IMR-90 (cell line): ENCODE measurements around the gene AMBRA1. TPM values are rescaled to one million over a fixed set of nuclear protein-coding genes. Genes with fewer than 3 reads are reported as not detected.
A peak's percentile ranks its signal among the peaks of the same experiment; 100 is the strongest.

ENCODE experiments used
- ATAC-seq: fragments of 200-7000 bp; cut with Tn5 transposase; 2 replicates; pipeline ENCODE4 v1.9.1; 2020; ENCODE audit warnings: low read depth, mild to moderate bottlenecking, moderate library complexity
- BruUV-seq: library from RNA; stranded (reverse); fragments of 400-500 nt; replicated peaks from 2 replicates; lab custom pipeline; 2021; lab: Mats Ljungman, UMichigan
- CTCF ChIA-PET: fragments of 300-600 bp; formaldehyde crosslinking; extraction: SDS; loops from one replicate; lab custom pipeline; 2021; ENCODE audit warnings: antibody characterized with exemption; lab: Yijun Ruan, JAX
- POLR2A ChIA-PET: fragments of 300-600 bp; sonication (Branson Sonifier 250); formaldehyde crosslinking; loops from one replicate; lab custom pipeline; 2022; ENCODE audit warnings: antibody characterized with exemption; ENCODE audit not compliant: unreplicated experiment; lab: Charles Lee
- DNase-seq: peaks from one replicate; pipeline ENCODE4 v3.0.0; 2013
- H2AFZ ChIP-seq: replicated peaks from 2 replicates; pipeline ENCODE3; 2013; ENCODE audit warnings: low read length, mild to moderate bottlenecking; ENCODE audit not compliant: poor library complexity
- H2AK5ac ChIP-seq: 2 replicates; pipeline ENCODE4 v1.6.1; 2013; ENCODE audit warnings: low read depth, low read length, inconsistent platforms
- H2AK9ac ChIP-seq: replicated peaks from 2 replicates; pipeline ENCODE3; 2013; ENCODE audit warnings: mild to moderate bottlenecking, low read depth, low read length, moderate library complexity; ENCODE audit not compliant: poor library complexity
- H2BK120ac ChIP-seq: 2 replicates; pipeline ENCODE4 v1.6.1; 2013; ENCODE audit warnings: low read depth, low read length, inconsistent platforms
- H2BK15ac ChIP-seq: 3 replicates; pipeline ENCODE4 v1.6.1; 2013; ENCODE audit warnings: low read depth, low read length, inconsistent platforms
- H2BK20ac ChIP-seq: 2 replicates; pipeline ENCODE4 v1.6.1; 2013; ENCODE audit warnings: low read depth, mild to moderate bottlenecking, inconsistent platforms, low read length, moderate library complexity
- H2BK5ac ChIP-seq: 2 replicates; pipeline ENCODE4 v1.6.1; 2013; ENCODE audit warnings: mild to moderate bottlenecking, low read depth, low read length, inconsistent platforms; ENCODE audit not compliant: poor library complexity, severe bottlenecking
- H3K14ac ChIP-seq: replicated peaks from 2 replicates; pipeline ENCODE4 v1.6.1; 2013; ENCODE audit warnings: low read depth, low read length, inconsistent platforms
- H3K18ac ChIP-seq: 2 replicates; pipeline ENCODE4 v1.6.1; 2013; ENCODE audit warnings: low read depth, low read length, control low read depth
- H3K23ac ChIP-seq: 2 replicates; pipeline ENCODE4 v1.6.1; 2013; ENCODE audit warnings: low read depth, low read length, inconsistent platforms
- H3K27ac ChIP-seq: 2 replicates; pipeline ENCODE4 v1.5.1; 2013; ENCODE audit warnings: mild to moderate bottlenecking, control low read depth, low read length; ENCODE audit not compliant: insufficient read depth
- H3K27me3 ChIP-seq: 2 replicates; pipeline ENCODE4 v1.6.1; 2013; ENCODE audit warnings: low read length; ENCODE audit not compliant: control insufficient read depth, insufficient read depth
- H3K36me3 ChIP-seq: 2 replicates; pipeline ENCODE4 v1.6.1; 2013; ENCODE audit warnings: low read length, mixed read lengths; ENCODE audit not compliant: control insufficient read depth, insufficient read depth
- H3K4ac ChIP-seq: 2 replicates; pipeline ENCODE4 v1.6.1; 2013; ENCODE audit warnings: low read depth, low read length, inconsistent platforms
- H3K4me1 ChIP-seq: 2 replicates; pipeline ENCODE4 v1.6.1; 2013; ENCODE audit warnings: low read length, mixed read lengths; ENCODE audit not compliant: control insufficient read depth, insufficient read depth
- H3K4me2 ChIP-seq: 2 replicates; pipeline ENCODE4 v1.6.1; 2013; ENCODE audit warnings: low read depth, mild to moderate bottlenecking, control low read depth, low read length, moderate library complexity
- H3K4me3 ChIP-seq: 2 replicates; pipeline ENCODE4 v1.5.1; 2013; ENCODE audit warnings: low read depth, mild to moderate bottlenecking, control low read depth, low read length, moderate library complexity; ENCODE audit not compliant: insufficient read depth
- H3K56ac ChIP-seq: 2 replicates; pipeline ENCODE4 v1.6.1; 2013; ENCODE audit warnings: low read length, inconsistent platforms; ENCODE audit not compliant: insufficient read depth; ENCODE audit errors: extremely low read depth
- H3K79me1 ChIP-seq, 2 experiments: 2 replicates each; pipeline ENCODE4 v1.6.1; 2013; ENCODE audit warnings: low read length in 2 of 2, inconsistent platforms in 1 of 2, low read depth in 1 of 2
- H3K9ac ChIP-seq: 2 replicates; pipeline ENCODE4 v1.6.1; 2013; ENCODE audit warnings: low read depth, low read length, control low read depth
- H3K9me1 ChIP-seq: 2 replicates; pipeline ENCODE4 v1.6.1; 2013; ENCODE audit warnings: low read length, inconsistent platforms; ENCODE audit not compliant: insufficient read depth
- H3K9me3 ChIP-seq: 2 replicates; pipeline ENCODE4 v1.6.1; 2013; ENCODE audit warnings: low read length; ENCODE audit not compliant: control insufficient read depth, insufficient read depth
- H4K20me1 ChIP-seq: 2 replicates; pipeline ENCODE4 v1.6.1; 2013; ENCODE audit warnings: low read length, inconsistent platforms; ENCODE audit not compliant: insufficient read depth
- H4K5ac ChIP-seq: 2 replicates; pipeline ENCODE4 v1.6.1; 2013; ENCODE audit warnings: mild to moderate bottlenecking, low read depth, low read length, control low read depth
- H4K8ac ChIP-seq, 2 experiments: 2 replicates each; pipeline ENCODE4 v1.6.1; 2013; ENCODE audit warnings: low read depth in 2 of 2, low read length in 2 of 2, control low read depth in 1 of 2, inconsistent platforms in 1 of 2
- H4K91ac ChIP-seq: 2 replicates; pipeline ENCODE4 v1.6.1; 2013; ENCODE audit warnings: low read depth, low read length, inconsistent platforms; ENCODE audit not compliant: insufficient read depth
- FOS ChIP-seq: fragments of 150-350 bp; IDR thresholded peaks from 2 replicates; pipeline ENCODE4 v1.6.1; 2016; ENCODE audit warnings: low read depth, low read length
- MAFK ChIP-seq: IDR thresholded peaks from 2 replicates; pipeline ENCODE4 v1.6.1; 2012; ENCODE audit warnings: low read depth, low read length, improper control_type of control experiment
- NFE2L2 ChIP-seq: fragments of 150-350 bp; IDR thresholded peaks from 2 replicates; pipeline ENCODE4 v1.6.1; 2016; ENCODE audit warnings: low read depth, mild to moderate bottlenecking, low read length
- RAD21 ChIP-seq: IDR thresholded peaks from 2 replicates; pipeline ENCODE4 v1.6.1; 2012; ENCODE audit warnings: low read length, improper control_type of control experiment
- whole genome bisulfite sequencing, 2 experiments: methylation state at CpG; one replicate each; pipeline versions ENCODE4 v1.1.5 to v1.1.7; 2013; ENCODE audit warnings: missing lambda C conversion rate in 2 of 2; ENCODE audit not compliant: insufficient read length in 1 of 2; ENCODE audit errors: extremely low coverage in 2 of 2; 5-methylcytosine and 5-hydroxymethylcytosine counted together
- dilution Hi-C: fragments of 300-500 bp; cut with HindIII; formaldehyde crosslinking; loops from one replicate; pipeline ENCODE4 v1.14.3; 2018; ENCODE audit warnings: low sequenced_read_pairs; ENCODE audit not compliant: unreplicated experiment
- in situ Hi-C: fragments of 300-500 bp; cut with MboI; formaldehyde crosslinking; loops from 3 replicates; pipeline ENCODE4 v1.14.3; 2019; ENCODE audit warnings: low sequenced_read_pairs, inconsistent platforms, mixed read lengths
- intact Hi-C: fragments of 100-400 bp; cut with micrococcal nuclease; formaldehyde crosslinking; loops from 2 replicates; pipeline ENCODE4 v1.10.0; 2022
- polyA plus RNA-seq, 3 experiments: library from polyadenylated mRNA; depleted of rRNA; stranded (reverse); fragments of >200 nt; gene quantifications; 2 replicates each; pipeline ENCODE4 v1.2.3, GENCODE V29; 2012; ENCODE audit warnings: low replicate concordance in 1 of 3
- total RNA-seq: library from RNA; depleted of rRNA; stranded (reverse); fragments of >200 nt; gene quantifications from 2 replicates; pipeline ENCODE4 v1.2.3, GENCODE V29; 2012
- TF ChIP-seq, protein P1 (sequence below): conservative IDR thresholded peaks from 2 replicates; pipeline ENCODE4 v1.5.1; 2012; ENCODE audit warnings: mild to moderate bottlenecking, low read depth, low read length, improper control_type of control experiment

AMBRA1 gene
- total and polyA plus RNA-seq, 2 of the 4 experiments (the other 2 are of a cell fraction): 9.4 to 18.3 TPM

DNA sequence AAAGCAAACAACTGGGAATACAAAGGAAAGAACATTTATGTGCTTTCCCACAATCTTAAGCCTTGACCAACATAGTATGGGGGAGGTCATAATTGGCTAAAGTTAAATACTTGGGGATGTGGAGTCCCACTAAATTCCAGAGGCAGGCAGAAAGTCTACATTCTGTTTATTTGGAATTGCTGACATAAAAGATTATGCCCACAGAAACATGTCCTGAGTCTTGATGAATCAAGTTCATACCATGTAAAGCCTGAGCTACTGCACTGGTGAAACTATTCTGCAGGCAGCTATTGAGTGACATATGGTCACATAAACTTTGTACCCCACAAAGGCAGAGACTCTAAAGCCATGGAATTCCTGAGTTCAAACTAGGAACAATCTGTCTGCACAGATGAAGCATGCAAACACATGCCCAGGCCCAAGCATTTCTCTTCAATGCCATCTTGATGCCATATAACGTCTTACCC, 132.3 kb downstream of the AMBRA1 start:
- Histone ChIP-seq H3K79me1 (peaks cover 13 to 46% of the 10 kb centered on the region in 2 experiments), H3K4me2 (peak overlapping the region; percentile 55; the same call in 1 of the 2 replicates), H3K23ac (no peak overlapping the region), H2BK120ac (no peak overlapping the region), H3K9ac (no peak overlapping the region), H3K9me3 (no peaks in the 10 kb centered on the region), H2BK15ac (no peak overlapping the region), H3K4me1 (peaks cover 6% of the 10 kb centered on the region; the same call in 1 of the 2 replicates), H4K20me1 (peaks cover 26% of the 10 kb centered on the region), H3K18ac (no peak overlapping the region), H2AFZ (no peak overlapping the region), H2BK5ac (peak overlapping the region; percentile 23), H2BK20ac (no peak overlapping the region), H3K36me3 (no peaks in the 10 kb centered on the region), H4K8ac (no peak overlapping the region), H3K56ac (no peak overlapping the region), H3K27ac (no peak overlapping the region), H3K4me3 (no peak overlapping the region), H3K9me1 (peaks cover 9% of the 10 kb centered on the region), H3K14ac (no peak overlapping the region), H2AK9ac (no peak overlapping the region), H3K27me3 (no peaks in the 10 kb centered on the region), H4K5ac (no peak overlapping the region), H2AK5ac (no peak overlapping the region), H3K4ac (no peak overlapping the region), H4K91ac (no peak overlapping the region)
- no TSS peak for BruUV-seq
- TF ChIP-seq FOS: no peak
- no peak for TF ChIP-seq NFE2L2
- TF ChIP-seq RAD21: no peak
- TF ChIP-seq, protein P1, sequence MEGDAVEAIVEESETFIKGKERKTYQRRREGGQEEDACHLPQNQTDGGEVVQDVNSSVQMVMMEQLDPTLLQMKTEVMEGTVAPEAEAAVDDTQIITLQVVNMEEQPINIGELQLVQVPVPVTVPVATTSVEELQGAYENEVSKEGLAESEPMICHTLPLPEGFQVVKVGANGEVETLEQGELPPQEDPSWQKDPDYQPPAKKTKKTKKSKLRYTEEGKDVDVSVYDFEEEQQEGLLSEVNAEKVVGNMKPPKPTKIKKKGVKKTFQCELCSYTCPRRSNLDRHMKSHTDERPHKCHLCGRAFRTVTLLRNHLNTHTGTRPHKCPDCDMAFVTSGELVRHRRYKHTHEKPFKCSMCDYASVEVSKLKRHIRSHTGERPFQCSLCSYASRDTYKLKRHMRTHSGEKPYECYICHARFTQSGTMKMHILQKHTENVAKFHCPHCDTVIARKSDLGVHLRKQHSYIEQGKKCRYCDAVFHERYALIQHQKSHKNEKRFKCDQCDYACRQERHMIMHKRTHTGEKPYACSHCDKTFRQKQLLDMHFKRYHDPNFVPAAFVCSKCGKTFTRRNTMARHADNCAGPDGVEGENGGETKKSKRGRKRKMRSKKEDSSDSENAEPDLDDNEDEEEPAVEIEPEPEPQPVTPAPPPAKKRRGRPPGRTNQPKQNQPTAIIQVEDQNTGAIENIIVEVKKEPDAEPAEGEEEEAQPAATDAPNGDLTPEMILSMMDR: no peak
- 0 out of 2 replicates have a peak, but pooled peaks have one; percentile 11 for TF ChIP-seq MAFK
- no CpG with 5 or more reads among the region's 1 CpG for WGBS, 2 experiments
- ChIA-PET CTCF (interaction anchor here (0.7 to 1.3 kb wide), 2 partner anchors 28 to 64 kb away, joined by 3 read pairs; no protein-coding TSS in a partner anchor), POLR2A (no interaction called here)
- ATAC-seq (peak; percentile 74), DNase-seq (peak; percentile 44)
- dilution Hi-C loops: no loop called here
- in situ Hi-C loops: no loop called here
- intact Hi-C loops: no loop called here
